Vagina (tissue), 2 donors: ENCODE data around the gene SYTL5. TPM values are rescaled to one million over a fixed set of nuclear protein-coding genes. Genes with fewer than 3 reads are reported as not detected.

Experiments used
- DNase-seq, 2 donors: peaks; one replicate each; pipeline ENCODE4 v3.0.0-alpha.2; 2017; ENCODE audit errors: extremely low spot score in 2 of 2
- H3K27ac ChIP-seq: fragments of 200-600 bp; sonication (generic); one replicate; pipeline ENCODE4 v1.5.1; 2019
- H3K27me3 ChIP-seq: fragments of 200-600 bp; sonication (generic); one replicate; pipeline ENCODE4 v1.5.1; 2019
- H3K36me3 ChIP-seq, 2 donors: fragments of 200-600 bp; sonication (generic); one replicate each; pipeline ENCODE4 v1.5.1; 2017 to 2019
- H3K4me1 ChIP-seq: fragments of 200-600 bp; sonication (generic); one replicate; pipeline ENCODE4 v1.5.1; 2019
- H3K4me3 ChIP-seq, 2 donors: fragments of 200-600 bp; sonication (generic); 1 replicate in 1 of 2; 2 replicates in 1 of 2; pipeline ENCODE4 v1.5.1; 2016 to 2019
- H3K9me3 ChIP-seq: fragments of 200-600 bp; sonication (generic); one replicate; pipeline ENCODE4 v1.5.1; 2019
- POLR2A ChIP-seq, 2 donors: fragments of 450-650 bp; IDR thresholded peaks; one replicate each; pipeline ENCODE4 v1.6.1; 2017; ENCODE audit warnings: antibody characterized with exemption in 2 of 2, mild to moderate bottlenecking in 2 of 2, moderate library complexity in 2 of 2
- POLR2AphosphoS5 ChIP-seq, 2 donors: sonication (generic); formaldehyde crosslinking; IDR thresholded peaks; one replicate each; pipeline ENCODE4 v1.9.0; 2017; ENCODE audit warnings: antibody characterized with exemption in 2 of 2, mild to moderate bottlenecking in 2 of 2, low read depth in 1 of 2; ENCODE audit not compliant: insufficient read depth in 1 of 2
- intact Hi-C: fragments of 100-400 bp; cut with DNase I; formaldehyde crosslinking; loops from one replicate; pipeline ENCODE4 v1.15.1; 2023
- total RNA-seq: library from RNA; depleted of rRNA; stranded (reverse); fragments of >200 nt; gene quantifications from one replicate; pipeline ENCODE4 v1.2.3, GENCODE V29; 2016
- TF ChIP-seq, protein P1 (sequence below), 3 experiments: fragments of 450-650 bp in 2 of 3; fragments of 200-600 bp in 1 of 3; sonication (generic) in 1 of 3; IDR thresholded peaks; one replicate each; pipeline ENCODE4 v1.5.1; 2017 to 2019; ENCODE audit warnings: antibody characterized with exemption in 3 of 3, mild to moderate bottlenecking in 2 of 3, moderate library complexity in 2 of 3

The SYTL5 gene
- total RNA-seq, 1 donor from 2014 or later, result 1.2 TPM

DNA sequence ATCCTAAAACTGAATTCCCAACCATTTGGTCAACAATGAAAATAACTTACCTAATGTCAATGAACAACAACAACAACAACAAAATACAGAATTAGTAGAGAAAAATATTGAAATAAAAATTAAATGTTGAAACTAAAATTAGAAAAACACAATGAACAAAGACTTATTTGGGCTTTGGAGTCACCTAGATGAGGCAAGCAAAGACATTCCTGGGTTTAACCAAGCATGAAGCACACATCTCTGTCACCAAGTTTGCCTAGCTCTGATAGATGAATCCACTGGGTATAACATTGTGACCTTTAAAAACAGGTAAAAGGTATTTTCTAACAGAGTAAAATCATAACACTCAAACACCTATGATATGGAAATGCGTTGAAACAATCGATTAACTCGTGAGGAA lies 13.2 kb upstream of the SYTL5 start:
- no peak overlapping the region for H3K27ac ChIP-seq
- DNase-seq, result no peak
- H3K27me3 ChIP-seq, result no peaks in the 10 kb centered on the region
- no peak overlapping the region for H3K4me3 ChIP-seq
- intact Hi-C loops, result no loop called here
- no peaks in the 10 kb centered on the region for H3K4me1 ChIP-seq
- no peaks in the 10 kb centered on the region for H3K36me3 ChIP-seq
- no peaks in the 10 kb centered on the region for H3K9me3 ChIP-seq
- TF ChIP-seq POLR2AphosphoS5 (IDR thresholded peaks at IDR 0.05; ENCODE audit: insufficient read depth in 1 of 2, low read depth in 1 of 2) (no peak), POLR2A (IDR thresholded peaks at IDR 0.05) (no peak)
- TF ChIP-seq, protein P1, sequence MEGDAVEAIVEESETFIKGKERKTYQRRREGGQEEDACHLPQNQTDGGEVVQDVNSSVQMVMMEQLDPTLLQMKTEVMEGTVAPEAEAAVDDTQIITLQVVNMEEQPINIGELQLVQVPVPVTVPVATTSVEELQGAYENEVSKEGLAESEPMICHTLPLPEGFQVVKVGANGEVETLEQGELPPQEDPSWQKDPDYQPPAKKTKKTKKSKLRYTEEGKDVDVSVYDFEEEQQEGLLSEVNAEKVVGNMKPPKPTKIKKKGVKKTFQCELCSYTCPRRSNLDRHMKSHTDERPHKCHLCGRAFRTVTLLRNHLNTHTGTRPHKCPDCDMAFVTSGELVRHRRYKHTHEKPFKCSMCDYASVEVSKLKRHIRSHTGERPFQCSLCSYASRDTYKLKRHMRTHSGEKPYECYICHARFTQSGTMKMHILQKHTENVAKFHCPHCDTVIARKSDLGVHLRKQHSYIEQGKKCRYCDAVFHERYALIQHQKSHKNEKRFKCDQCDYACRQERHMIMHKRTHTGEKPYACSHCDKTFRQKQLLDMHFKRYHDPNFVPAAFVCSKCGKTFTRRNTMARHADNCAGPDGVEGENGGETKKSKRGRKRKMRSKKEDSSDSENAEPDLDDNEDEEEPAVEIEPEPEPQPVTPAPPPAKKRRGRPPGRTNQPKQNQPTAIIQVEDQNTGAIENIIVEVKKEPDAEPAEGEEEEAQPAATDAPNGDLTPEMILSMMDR (IDR thresholded peaks at IDR 0.05), result no peak

GRCh38 chrX:37993837-37994619 lies 12.3 kb upstream of the SYTL5 start:
- TF ChIP-seq, protein P1 (IDR thresholded peaks at IDR 0.05), result no peak
- no peak for TF ChIP-seq POLR2AphosphoS5 (IDR thresholded peaks at IDR 0.05; ENCODE audit: insufficient read depth in 1 of 2, low read depth in 1 of 2)
- no peak for TF ChIP-seq POLR2A (IDR thresholded peaks at IDR 0.05)
- Histone ChIP-seq H3K4me3 (no peak overlapping the region), H3K9me3 (no peaks in the 10 kb centered on the region), H3K27me3 (no peaks in the 10 kb centered on the region), H3K36me3 (no peaks in the 10 kb centered on the region), H3K27ac (no peak overlapping the region), H3K4me1 (no peaks in the 10 kb centered on the region)
- intact Hi-C loops, result no loop called here
- DNase-seq, result no peak

GRCh38 chrX:37995428-37995827 lies 10.9 kb upstream of the SYTL5 start:
- TF ChIP-seq POLR2A (IDR thresholded peaks at IDR 0.05) (no peak), POLR2AphosphoS5 (IDR thresholded peaks at IDR 0.05; ENCODE audit: insufficient read depth in 1 of 2, low read depth in 1 of 2) (no peak)
- TF ChIP-seq, protein P1 (IDR thresholded peaks at IDR 0.05), result no peak
- intact Hi-C loops, result no loop called here
- H3K36me3 ChIP-seq, result no peaks in the 10 kb centered on the region

DNA sequence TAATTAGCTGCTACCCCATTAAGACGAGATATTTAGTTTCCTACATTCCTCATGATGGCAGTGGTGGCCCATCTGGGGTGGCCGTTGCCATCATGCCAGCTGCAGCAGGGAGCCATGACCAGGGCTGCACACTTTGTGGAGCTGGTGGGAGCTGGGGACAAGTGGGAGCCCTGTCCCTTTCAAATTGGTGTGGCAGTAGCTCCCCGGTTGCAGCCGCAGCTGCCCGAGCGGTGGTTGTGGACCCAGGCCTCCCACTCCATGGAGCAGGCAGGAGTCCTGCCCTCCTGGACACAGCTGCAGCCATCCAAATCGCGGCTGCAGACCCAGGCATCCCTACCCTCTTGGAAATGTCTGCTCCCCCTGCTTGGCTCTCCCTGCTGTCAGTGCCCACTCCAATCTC lies 9.3 kb upstream of the SYTL5 start:
- intact Hi-C loops, result no loop called here
- Histone ChIP-seq H3K27me3 (no peaks in the 10 kb centered on the region), H3K36me3 (no peaks in the 10 kb centered on the region), H3K4me3 (no peak overlapping the region), H3K9me3 (no peaks in the 10 kb centered on the region), H3K4me1 (no peaks in the 10 kb centered on the region), H3K27ac (no peak overlapping the region)
- DNase-seq, result no peak
- TF ChIP-seq POLR2A (IDR thresholded peaks at IDR 0.05) (no peak), POLR2AphosphoS5 (IDR thresholded peaks at IDR 0.05; ENCODE audit: insufficient read depth in 1 of 2, low read depth in 1 of 2) (no peak)
- TF ChIP-seq, protein P1 (IDR thresholded peaks at IDR 0.05), result no peak

More at GRCh38 chrX:37995428-37995827, 10.9 kb upstream of the SYTL5 start:
- DNase-seq, result no peak
- H3K9me3 ChIP-seq, result no peaks in the 10 kb centered on the region
- H3K27ac ChIP-seq, result no peak overlapping the region
- no peaks in the 10 kb centered on the region for H3K4me1 ChIP-seq
- H3K4me3 ChIP-seq, result no peak overlapping the region
- H3K27me3 ChIP-seq, result no peaks in the 10 kb centered on the region

DNA sequence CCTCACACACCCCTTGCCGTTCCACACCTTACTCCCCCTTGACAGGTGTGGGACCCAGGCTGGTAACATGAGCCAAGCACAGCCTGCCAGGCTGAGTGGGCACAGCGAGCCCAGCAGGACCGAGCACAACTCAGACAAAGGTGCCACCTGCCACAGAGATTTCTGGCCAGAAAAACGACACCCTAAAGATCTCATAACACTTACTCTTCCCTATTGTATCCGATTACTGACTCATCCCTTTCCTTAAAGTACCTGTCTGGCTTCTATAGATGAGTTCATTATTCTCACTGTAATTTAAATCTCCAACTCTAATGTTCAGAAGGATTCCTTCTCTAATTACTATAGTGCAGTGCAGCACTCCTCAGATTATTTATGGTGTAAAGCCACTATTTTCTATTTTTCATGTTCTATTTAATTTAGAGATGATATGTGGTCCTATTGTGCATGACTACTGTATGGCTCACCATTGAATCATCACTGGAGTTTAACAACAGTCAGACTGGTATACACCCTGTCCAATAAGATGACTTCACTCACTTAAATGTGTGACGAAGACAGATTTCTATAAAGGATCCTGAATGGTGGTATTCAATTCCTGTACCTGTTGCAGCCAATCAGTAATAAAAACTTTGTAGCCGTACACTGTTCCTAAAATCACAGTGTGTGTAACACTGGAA lies 7.6 kb upstream of the SYTL5 start:
- TF ChIP-seq POLR2AphosphoS5 (IDR thresholded peaks at IDR 0.05; ENCODE audit: insufficient read depth in 1 of 2, low read depth in 1 of 2), result no peak
- no peak for TF ChIP-seq POLR2A (IDR thresholded peaks at IDR 0.05)
- TF ChIP-seq, protein P1 (IDR thresholded peaks at IDR 0.05), result no peak
- Histone ChIP-seq H3K4me3 (no peak overlapping the region), H3K27me3 (no peaks in the 10 kb centered on the region), H3K27ac (no peak overlapping the region), H3K9me3 (no peaks in the 10 kb centered on the region), H3K4me1 (no peaks in the 10 kb centered on the region), H3K36me3 (no peaks in the 10 kb centered on the region)
- intact Hi-C loops, result no loop called here
- DNase-seq, result no peak
